Transverse colon (tissue), 4 donors: ENCODE measurements around the gene MEGF11.

Experiments used
- CTCF ChIP-seq, 5 experiments: fragments of 200-600 bp in 3 of 5; fragments of 450-650 bp in 2 of 5; sonication (generic) in 3 of 5; IDR thresholded peaks; 1 replicate in 2 of 5; 2 replicates in 3 of 5; pipeline ENCODE4 v1.5.1; 2016 to 2017; ENCODE audit warnings: antibody characterized with exemption in 5 of 5, inconsistent platforms in 3 of 5, mild to moderate bottlenecking in 2 of 5, moderate library complexity in 1 of 5
- EP300 ChIP-seq: sonication (generic); formaldehyde crosslinking; IDR thresholded peaks from one replicate; pipeline ENCODE4 v1.6.1; 2017; ENCODE audit warnings: antibody characterized with exemption, low read depth
- POLR2A ChIP-seq: fragments of 450-650 bp; IDR thresholded peaks from one replicate; pipeline ENCODE4 v1.6.1; 2016; ENCODE audit warnings: antibody characterized with exemption, mild to moderate bottlenecking, moderate library complexity
- POLR2AphosphoS5 ChIP-seq, 3 donors: sonication (generic); formaldehyde crosslinking; IDR thresholded peaks; one replicate each; pipeline ENCODE4 v1.6.1; 2016; ENCODE audit warnings: antibody characterized with exemption in 3 of 3

- TF ChIP-seq CTCF (IDR thresholded peaks at IDR 0.05) = no peak
- no peak for TF ChIP-seq EP300
- TF ChIP-seq POLR2A = no peak
- no peak for TF ChIP-seq POLR2AphosphoS5 (IDR thresholded peaks at IDR 0.05)
Measured at GRCh38 chr15:65857718-65858402, 395.7 kb downstream of the MEGF11 start.
